ENCODE measurements around the gene HEPACAM.

GRCh38 chr11:124915541-124916369 lies 20.1 kb downstream of the HEPACAM start:
- TF ChIP-seq E2F6 (IDR thresholded peaks at IDR 0.05; ENCODE audit: borderline replicate concordance, low read depth), result no peak
- TF ChIP-seq, protein P1, sequence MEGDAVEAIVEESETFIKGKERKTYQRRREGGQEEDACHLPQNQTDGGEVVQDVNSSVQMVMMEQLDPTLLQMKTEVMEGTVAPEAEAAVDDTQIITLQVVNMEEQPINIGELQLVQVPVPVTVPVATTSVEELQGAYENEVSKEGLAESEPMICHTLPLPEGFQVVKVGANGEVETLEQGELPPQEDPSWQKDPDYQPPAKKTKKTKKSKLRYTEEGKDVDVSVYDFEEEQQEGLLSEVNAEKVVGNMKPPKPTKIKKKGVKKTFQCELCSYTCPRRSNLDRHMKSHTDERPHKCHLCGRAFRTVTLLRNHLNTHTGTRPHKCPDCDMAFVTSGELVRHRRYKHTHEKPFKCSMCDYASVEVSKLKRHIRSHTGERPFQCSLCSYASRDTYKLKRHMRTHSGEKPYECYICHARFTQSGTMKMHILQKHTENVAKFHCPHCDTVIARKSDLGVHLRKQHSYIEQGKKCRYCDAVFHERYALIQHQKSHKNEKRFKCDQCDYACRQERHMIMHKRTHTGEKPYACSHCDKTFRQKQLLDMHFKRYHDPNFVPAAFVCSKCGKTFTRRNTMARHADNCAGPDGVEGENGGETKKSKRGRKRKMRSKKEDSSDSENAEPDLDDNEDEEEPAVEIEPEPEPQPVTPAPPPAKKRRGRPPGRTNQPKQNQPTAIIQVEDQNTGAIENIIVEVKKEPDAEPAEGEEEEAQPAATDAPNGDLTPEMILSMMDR (IDR thresholded peaks at IDR 0.05), result no peak
- no peak for TF ChIP-seq RAD21 (conservative IDR thresholded peaks at IDR 0.05 in 1 of 2, IDR thresholded peaks at IDR 0.05 in 1 of 2)
- no peak for TF ChIP-seq MAZ (IDR thresholded peaks at IDR 0.05; ENCODE audit: borderline replicate concordance, low read depth, low read length)
- no peak for TF ChIP-seq REST (IDR thresholded peaks at IDR 0.05)

All from A549 (cell line).